CD4-positive, alpha-beta T cell treated with Interleukin-4 for 4 hours (primary cell): ENCODE results near the gene OR8G5.
"Not testable (repeated sequence)": the region's sequence is repeated elsewhere in the genome, so short reads cannot be mapped to it uniquely, and the experiment has no call there.

Experiments used
- DNase-seq: peaks from one replicate; pipeline ENCODE4 v3.0.0-alpha.2; 2020

The OR8G5 gene

GRCh38 chr11:124256076-124256475, at the start of gene OR8G5:
TSS of gene OR8G5 (plus strand) at chr11:124256376. CDS start at chr11:124264932, 8,556 bp downstream.
- DNase-seq, result no peak

GRCh38 chr11:124207102-124207792, 48.9 kb upstream of the OR8G5 start:
- no peak for DNase-seq

GRCh38 chr11:124209824-124210357, 46.3 kb upstream of the OR8G5 start:
- DNase-seq, result no peak

GRCh38 chr11:124210421-124210820, 45.8 kb upstream of the OR8G5 start:
- no peak for DNase-seq

- no peak for DNase-seq
These were observed 44.9 kb upstream of the OR8G5 start for GRCh38 chr11:124211321-124211720.

GRCh38 chr11:124214027-124214426, 42.1 kb upstream of the OR8G5 start:
- no peak for DNase-seq

GRCh38 chr11:124219126-124219525, 37.0 kb upstream of the OR8G5 start:
- no peak for DNase-seq

GRCh38 chr11:124222407-124222806, 33.8 kb upstream of the OR8G5 start:
- DNase-seq, result no peak

GRCh38 chr11:124224618-124225423, 31.4 kb upstream of the OR8G5 start:
- not testable (repeated sequence) for DNase-seq

- DNase-seq, result no peak
These were observed 30.7 kb upstream of the OR8G5 start for GRCh38 chr11:124225471-124225870.

- no peak for DNase-seq
These were observed 22.8 kb upstream of the OR8G5 start for GRCh38 chr11:124233376-124233775.

- DNase-seq, result no peak
These were observed 17.7 kb upstream of the OR8G5 start for GRCh38 chr11:124238512-124238911.

GRCh38 chr11:124240621-124241397, 15.4 kb upstream of the OR8G5 start, which contains the start of gene OR8G1:
TSS of gene OR8G1 (plus strand) at chr11:124241095. CDS start at chr11:124249676, 8,581 bp downstream.
- DNase-seq, result no peak

GRCh38 chr11:124249869-124250268, 6.3 kb upstream of the OR8G5 start:
- not testable (repeated sequence) for DNase-seq

GRCh38 chr11:124265041-124265440, 8.9 kb downstream of the OR8G5 start:
- not testable (repeated sequence) for DNase-seq

GRCh38 chr11:124270886-124271285, 14.7 kb downstream of the OR8G5 start:
- not testable (repeated sequence) for DNase-seq

- DNase-seq, result no peak
These were observed 17.8 kb downstream of the OR8G5 start for GRCh38 chr11:124274000-124274399.

GRCh38 chr11:124276081-124276480, 19.9 kb downstream of the OR8G5 start:
- no peak for DNase-seq

GRCh38 chr11:124277207-124277606, 21.0 kb downstream of the OR8G5 start:
- DNase-seq, result no peak

GRCh38 chr11:124277804-124278203, 21.6 kb downstream of the OR8G5 start:
- DNase-seq, result no peak

GRCh38 chr11:124278261-124278660, 22.1 kb downstream of the OR8G5 start:
- DNase-seq, result no peak

- DNase-seq, result no peak
These were observed 29.6 kb downstream of the OR8G5 start for GRCh38 chr11:124285610-124286344.
